HG03432 (cell line): ENCODE results near the gene ARHGAP22.
"Not testable (repeated sequence)": the region's sequence is repeated elsewhere in the genome, so short reads cannot be mapped to it uniquely, and the experiment has no call there.

ENCODE experiments used
- ATAC-seq: cut with Tn5 transposase; IDR thresholded peaks from one replicate; pipeline ENCODE4 v1.9.1; 2021; ENCODE audit warnings: mild to moderate bottlenecking, moderate library complexity; ENCODE audit not compliant: unreplicated experiment

ARHGAP22 gene

DNA sequence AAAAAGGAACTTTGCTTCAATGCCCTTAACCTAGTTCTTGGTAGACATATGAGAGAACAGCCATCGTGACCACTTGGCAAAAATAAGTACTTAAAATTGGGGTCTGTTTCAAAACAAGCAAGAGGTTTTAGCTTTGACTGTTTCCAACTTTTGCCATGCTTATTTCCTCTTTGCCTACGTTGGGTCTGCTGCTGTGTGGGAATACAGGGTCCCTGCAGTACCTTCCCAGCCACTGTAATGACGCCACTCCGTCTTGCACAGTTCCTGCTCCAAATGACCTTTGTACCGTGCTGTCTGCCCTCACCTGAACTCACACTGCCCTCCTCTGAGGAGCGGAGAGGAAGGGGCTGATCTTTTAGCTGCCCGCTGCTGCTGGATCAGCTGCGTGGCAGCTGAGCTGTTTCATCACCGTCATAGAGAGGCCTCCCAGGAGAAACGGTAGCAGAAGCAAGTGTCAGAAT, 165.3 kb downstream of the ARHGAP22 start:
- no peak for ATAC-seq

DNA sequence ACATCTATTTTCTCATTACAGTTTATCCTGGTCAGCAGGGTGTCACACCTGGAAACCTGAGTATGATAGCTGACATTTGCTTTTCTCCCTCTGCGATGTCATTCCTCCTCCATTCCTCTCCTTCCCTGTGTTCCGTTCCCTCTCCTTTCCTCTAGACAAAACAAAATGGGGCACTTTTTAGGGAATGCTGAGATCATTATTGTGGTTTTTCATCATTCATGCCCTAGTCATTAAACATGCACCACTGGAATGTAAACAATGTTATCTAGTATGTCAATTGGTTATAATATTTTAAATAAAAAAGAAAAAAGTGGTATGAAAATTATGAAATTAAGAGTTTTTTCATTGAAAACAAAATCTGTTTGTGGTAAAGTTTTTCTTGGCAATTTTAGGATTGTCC, 165.8 kb downstream of the ARHGAP22 start:
- ATAC-seq = no peak

DNA sequence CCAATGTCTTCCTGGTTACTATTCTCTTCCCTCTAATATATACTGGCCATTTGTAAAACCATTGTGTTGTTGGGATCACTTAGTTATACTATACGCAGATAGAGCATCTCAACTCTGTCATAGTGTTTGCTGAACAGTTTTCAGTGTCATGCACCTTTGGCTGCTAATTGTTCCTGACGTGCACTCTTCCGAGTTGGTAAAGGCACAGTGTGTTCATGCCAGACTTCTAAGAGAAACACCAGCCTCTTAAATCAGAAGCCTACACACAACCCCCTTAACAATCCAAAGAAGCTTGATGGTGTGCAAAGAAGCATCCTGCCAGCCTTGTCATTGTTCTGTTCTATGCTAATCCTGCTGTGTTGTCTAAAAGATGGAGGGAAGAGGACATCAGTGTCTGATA, 167.3 kb downstream of the ARHGAP22 start:
- no peak for ATAC-seq

- ATAC-seq = no peak
These were observed 173.0 kb downstream of the ARHGAP22 start for GRCh38 chr10:48431871-48432270.

- ATAC-seq = no peak
These were observed 174.4 kb downstream of the ARHGAP22 start for GRCh38 chr10:48430402-48430993.

DNA sequence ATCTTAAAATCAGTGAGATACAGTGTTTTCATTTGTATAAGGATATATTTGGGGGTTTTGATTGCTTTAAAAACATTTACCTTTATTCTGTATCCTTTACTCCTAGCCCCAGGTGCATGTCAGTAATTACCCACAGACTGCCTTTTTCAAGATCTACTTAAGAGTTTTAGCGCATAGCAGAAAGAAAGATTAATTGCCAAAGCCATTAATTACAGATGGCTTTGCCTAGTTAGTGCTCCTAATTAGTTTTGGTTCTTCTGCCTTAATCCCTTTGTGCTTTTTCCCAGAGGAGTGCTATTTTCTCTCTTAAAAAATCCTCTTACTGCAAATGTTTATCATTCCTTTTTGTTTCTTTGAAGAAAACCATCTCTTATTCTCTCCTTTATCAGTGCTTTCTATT, 175.6 kb downstream of the ARHGAP22 start:
- ATAC-seq = no peak

- no peak for ATAC-seq
These were observed 176.0 kb downstream of the ARHGAP22 start for GRCh38 chr10:48428896-48429295.

- ATAC-seq = no peak
These were observed 181.0 kb downstream of the ARHGAP22 start for GRCh38 chr10:48423884-48424283.

DNA sequence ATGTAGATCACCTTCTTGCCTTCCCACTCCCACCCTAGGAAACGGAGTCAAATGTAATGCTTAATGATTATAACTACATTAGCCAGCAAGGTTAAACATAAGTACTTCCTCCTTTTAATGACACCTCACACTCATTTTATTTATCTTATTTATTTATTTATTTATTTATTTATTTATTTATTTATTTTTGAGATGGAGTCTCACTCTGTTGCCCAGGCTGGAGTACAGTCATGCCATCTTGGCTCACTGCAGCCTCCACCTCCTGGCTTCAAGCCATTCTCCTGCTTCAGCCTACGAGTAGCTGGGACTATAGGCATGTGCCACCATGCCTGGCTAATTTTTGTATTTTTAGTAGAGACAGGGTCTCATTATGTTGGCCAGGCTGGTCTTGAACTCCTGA, 183.0 kb downstream of the ARHGAP22 start:
- not testable (repeated sequence) for ATAC-seq

GRCh38 chr10:48419714-48420113, 185.2 kb downstream of the ARHGAP22 start:
- no peak for ATAC-seq

DNA sequence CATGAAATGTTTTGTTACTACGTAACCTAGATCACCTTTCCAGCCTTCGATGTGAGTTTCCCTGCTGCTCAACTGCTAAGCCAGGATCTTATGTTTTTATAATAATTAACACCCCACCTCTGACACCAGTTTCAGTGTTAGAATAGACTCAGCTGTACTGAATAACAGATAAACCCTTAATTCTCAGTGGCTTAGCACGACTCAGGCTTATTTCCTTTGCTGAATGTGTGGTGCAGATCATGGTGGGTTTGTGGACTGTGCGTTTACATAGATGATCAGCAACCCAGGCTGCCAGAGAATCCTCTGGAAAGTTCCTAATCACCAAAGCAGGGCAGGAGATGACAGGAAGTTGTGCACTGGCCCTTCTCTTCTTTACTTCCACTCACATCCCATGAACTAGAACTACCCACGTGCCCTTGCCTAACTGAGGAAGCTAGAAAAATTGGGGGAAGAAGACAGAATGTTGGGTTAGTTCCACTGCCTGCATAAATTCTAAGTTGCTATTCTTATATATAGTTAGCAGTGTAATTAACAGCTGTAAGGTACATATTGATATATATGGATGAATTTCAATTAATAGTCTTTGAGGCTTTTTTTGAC, 186.6 kb downstream of the ARHGAP22 start:
- ATAC-seq = no peak

GRCh38 chr10:48417374-48417773, 187.5 kb downstream of the ARHGAP22 start:
- ATAC-seq = no peak

DNA sequence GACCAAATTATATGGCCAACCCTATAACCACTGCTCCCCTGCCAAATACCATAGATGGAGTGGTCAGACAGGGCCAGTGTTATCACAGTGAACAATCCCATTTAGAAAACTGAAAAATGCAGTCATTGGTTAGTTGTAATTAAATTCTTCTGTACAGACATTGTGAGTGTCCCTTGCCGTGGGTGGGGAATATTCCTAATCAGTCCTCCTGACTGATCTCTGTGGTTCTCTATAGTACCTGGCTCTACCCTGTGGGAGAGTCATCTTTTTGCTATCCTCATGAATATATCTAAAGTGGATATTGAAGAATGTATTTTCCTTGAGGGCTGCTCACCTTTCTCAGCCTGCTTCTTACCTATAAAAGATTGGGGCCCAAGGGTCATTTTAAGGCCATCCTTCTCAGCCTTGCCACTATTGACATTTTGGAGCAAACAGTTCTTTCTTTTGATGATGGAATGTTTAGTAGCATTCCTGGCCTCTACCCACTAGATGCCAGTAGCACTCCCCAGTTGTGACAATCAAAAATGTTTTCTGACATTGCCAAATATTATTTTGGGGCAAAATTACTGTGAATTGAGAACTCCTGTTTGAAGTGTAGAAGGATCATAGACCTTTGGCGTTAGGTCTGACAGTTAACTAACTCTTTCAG, 188.2 kb downstream of the ARHGAP22 start:
- ATAC-seq = no peak

GRCh38 chr10:48414778-48415177, 190.1 kb downstream of the ARHGAP22 start:
- no peak for ATAC-seq

DNA sequence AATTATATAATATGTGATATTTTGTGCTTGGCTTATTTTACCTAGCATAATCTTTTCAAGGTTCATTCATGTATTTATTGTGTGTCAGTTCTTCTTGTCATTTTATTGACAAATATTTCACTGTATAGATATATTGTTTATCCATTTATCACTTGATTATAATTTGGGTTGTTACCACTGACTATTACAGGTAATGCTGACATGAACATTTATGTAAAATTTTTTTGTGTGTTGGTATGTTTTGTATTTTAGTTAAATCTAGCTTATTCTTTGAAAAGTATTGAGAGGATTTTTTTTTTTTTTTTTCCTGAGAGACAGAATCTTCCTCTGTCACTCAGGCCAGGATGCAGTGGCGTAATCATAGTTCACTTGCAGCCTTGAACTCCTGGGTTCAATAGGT, 190.7 kb downstream of the ARHGAP22 start:
- no peak for ATAC-seq

DNA sequence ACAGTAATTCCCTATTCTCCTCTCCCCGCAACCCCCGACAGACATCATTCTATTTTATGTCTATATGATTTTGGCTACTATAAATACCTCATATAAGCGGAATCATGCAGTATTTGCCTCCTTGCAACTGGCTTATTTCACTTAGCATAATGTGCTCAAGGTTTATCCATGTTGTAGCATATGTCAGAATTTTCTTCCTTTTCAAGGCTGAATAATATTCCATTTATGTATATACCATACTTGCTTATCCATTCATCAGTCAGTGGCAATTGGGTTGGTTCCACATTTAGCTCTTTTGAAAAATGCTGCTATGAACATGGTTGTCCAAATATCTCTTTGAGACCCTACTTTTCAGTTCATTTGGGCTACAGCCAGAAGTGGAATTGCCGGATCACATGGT, 191.9 kb downstream of the ARHGAP22 start:
- no peak for ATAC-seq

- ATAC-seq = no peak
These were observed 192.8 kb downstream of the ARHGAP22 start for GRCh38 chr10:48412081-48412480.

DNA sequence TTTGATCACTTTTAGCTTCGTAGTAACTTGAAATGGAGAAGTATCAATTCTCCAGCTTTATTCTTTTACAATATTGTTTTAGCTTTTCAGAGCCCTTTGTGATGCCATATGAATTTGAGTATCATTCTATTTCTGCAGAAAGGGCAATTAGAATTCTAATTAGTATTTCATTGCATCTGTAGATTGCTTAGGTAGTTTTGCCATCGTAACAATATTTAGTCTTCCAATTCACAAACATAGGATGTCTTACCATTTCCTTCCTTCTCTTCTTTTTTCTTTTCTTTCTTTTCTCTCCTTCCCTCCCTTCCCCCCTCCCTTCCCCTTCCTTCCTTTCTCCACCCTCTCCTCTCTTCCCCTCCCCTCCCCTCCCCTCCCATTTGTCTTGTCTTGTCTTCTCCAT, 193.4 kb downstream of the ARHGAP22 start:
- no peak for ATAC-seq

DNA sequence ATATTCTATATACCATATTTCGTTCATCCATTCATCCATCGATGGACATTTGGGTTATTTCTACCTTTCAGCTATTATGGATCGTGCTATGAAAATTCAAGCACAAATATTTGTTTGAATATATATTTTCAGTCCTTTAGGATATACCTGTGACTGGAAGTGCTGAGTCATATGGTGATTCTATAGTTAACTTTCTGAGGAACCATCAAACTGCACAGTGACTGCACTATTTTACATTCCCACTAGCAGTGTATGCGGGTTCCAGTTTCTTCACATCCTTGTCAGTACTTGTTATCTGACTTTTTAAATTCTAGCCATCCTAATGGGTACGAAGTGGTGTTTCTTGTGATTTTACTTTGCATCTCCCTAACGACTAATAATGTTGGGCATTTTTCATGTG, 194.4 kb downstream of the ARHGAP22 start:
- no peak for ATAC-seq

DNA sequence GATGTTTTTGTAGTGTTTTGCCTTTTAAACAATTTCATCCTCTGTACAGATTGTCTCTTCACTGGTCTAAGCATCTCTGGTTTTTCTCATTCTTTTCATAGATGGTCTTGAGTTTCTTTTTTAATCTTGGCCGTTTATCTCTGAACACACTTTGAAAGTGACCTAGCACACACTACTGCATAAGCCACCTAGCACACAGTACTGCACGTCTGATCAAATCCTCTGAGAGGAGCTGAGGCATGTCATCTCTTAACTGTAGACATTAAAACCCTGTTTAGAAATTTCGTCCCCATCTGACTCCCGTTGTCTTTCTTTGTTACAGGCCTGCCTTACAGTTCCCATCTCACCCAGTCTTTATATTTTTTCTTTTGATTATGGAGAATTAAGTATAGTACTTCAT, 198.2 kb downstream of the ARHGAP22 start:
- no peak for ATAC-seq

- no peak for ATAC-seq
These were observed 198.7 kb downstream of the ARHGAP22 start for GRCh38 chr10:48406204-48406603.

DNA sequence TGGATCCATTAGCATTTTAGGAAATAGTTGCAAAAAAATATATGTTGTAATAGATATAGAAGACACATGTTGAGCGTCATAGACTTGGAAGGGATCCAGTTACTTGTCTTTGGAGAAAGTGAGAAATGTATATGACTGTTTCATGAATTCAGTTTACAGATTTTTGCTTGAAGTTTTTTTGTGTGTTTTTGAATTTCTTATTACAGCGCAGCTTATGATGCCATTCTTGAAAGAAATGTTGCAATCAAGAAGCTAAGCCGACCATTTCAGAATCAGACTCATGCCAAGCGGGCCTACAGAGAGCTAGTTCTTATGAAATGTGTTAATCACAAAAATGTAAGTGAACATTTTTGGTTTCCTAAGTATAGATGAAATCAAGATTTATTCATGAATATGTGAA, 200.2 kb downstream of the ARHGAP22 start:
- no peak for ATAC-seq

GRCh38 chr10:48400850-48401220, 204.0 kb downstream of the ARHGAP22 start:
- ATAC-seq = no peak
